NT2/D1 (cell line): ENCODE data around the gene NEUROD4.

Experiments used
- YY1 ChIP-seq: IDR thresholded peaks from 2 replicates; pipeline ENCODE4 v1.6.1; 2011; ENCODE audit not compliant: insufficient read length, insufficient read depth
- ZNF274 ChIP-seq: IDR thresholded peaks from 2 replicates; pipeline ENCODE4 v1.6.1; 2011; ENCODE audit warnings: mild to moderate bottlenecking, low read depth, low read length

DNA sequence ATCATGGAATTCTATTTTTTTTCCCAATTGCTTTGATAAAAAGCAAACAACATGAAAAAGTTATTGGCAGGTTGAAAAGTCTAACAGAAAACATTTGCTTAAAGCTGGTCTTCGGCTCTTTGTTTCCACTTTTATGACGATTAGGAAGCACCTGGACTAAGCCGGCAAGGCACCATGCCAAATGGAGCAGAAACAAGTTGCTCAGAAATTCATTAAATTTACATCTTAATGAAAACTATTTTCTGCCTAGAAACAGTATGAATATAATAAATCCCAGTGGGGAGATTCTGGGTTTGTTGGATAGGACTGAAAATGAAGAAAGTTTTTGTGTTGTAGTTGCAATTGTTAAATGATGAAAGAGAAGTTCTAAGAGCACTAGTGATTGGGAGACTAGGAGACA is 55.0 kb downstream of the NEUROD4 start:
- no peak for TF ChIP-seq ZNF274
- TF ChIP-seq YY1: no peak
